ENCODE data around the gene MAD2L2.

MAD2L2 gene

GRCh38 chr1:11673089-11673769, 7.7 kb downstream of the MAD2L2 start:
- no peak for TF ChIP-seq JUND (IDR thresholded peaks at IDR 0.05; ENCODE audit: low read depth)
- in situ Hi-C loops (cut with HindIII; ENCODE audit: low pct_unique_long_range_greater_than_20kb, low sequenced_read_pairs) = no loop called here
- DNase-seq (ENCODE audit: low read depth in 1 of 2, low spot score in 1 of 2) = no peak

- in situ Hi-C loops (cut with HindIII; ENCODE audit: low pct_unique_long_range_greater_than_20kb, low sequenced_read_pairs) = no loop called here
- DNase-seq (ENCODE audit: low read depth in 1 of 2, low spot score in 1 of 2) = no peak
- TF ChIP-seq JUND (IDR thresholded peaks at IDR 0.05; ENCODE audit: low read depth) = no peak
Measured at GRCh38 chr1:11671544-11672286, 9.2 kb downstream of the MAD2L2 start.

- DNase-seq (ENCODE audit: low read depth in 1 of 2, low spot score in 1 of 2) = no peak
- in situ Hi-C loops (cut with HindIII; ENCODE audit: low pct_unique_long_range_greater_than_20kb, low sequenced_read_pairs) = no loop called here
- TF ChIP-seq JUND (IDR thresholded peaks at IDR 0.05; ENCODE audit: low read depth) = no peak
Measured at GRCh38 chr1:11671205-11671543, 9.8 kb downstream of the MAD2L2 start.

- no peak for TF ChIP-seq JUND (IDR thresholded peaks at IDR 0.05; ENCODE audit: low read depth)
- no peak for DNase-seq (ENCODE audit: low read depth in 1 of 2, low spot score in 1 of 2)
- in situ Hi-C loops (cut with HindIII; ENCODE audit: low pct_unique_long_range_greater_than_20kb, low sequenced_read_pairs) = no loop called here
Measured at GRCh38 chr1:11670747-11671146, 10.2 kb downstream of the MAD2L2 start.

- no peak for DNase-seq (ENCODE audit: low read depth in 1 of 2, low spot score in 1 of 2)
- TF ChIP-seq JUND (IDR thresholded peaks at IDR 0.05; ENCODE audit: low read depth) = no peak
- in situ Hi-C loops (cut with HindIII; ENCODE audit: low pct_unique_long_range_greater_than_20kb, low sequenced_read_pairs) = no loop called here
Measured at GRCh38 chr1:11668516-11668915, 12.4 kb downstream of the MAD2L2 start.

GRCh38 chr1:11664336-11665065, 16.4 kb downstream of the MAD2L2 start:
- DNase-seq (ENCODE audit: low read depth in 1 of 2, low spot score in 1 of 2) = peak in 1 of 2 experiments; percentile 47
- TF ChIP-seq JUND (IDR thresholded peaks at IDR 0.05; ENCODE audit: low read depth) = no peak
- in situ Hi-C loops (cut with HindIII; ENCODE audit: low pct_unique_long_range_greater_than_20kb, low sequenced_read_pairs) = no loop called here

GRCh38 chr1:11661103-11661502, 19.8 kb downstream of the MAD2L2 start:
- no peak for TF ChIP-seq JUND (IDR thresholded peaks at IDR 0.05; ENCODE audit: low read depth)
- DNase-seq (ENCODE audit: low read depth in 1 of 2, low spot score in 1 of 2) = no peak
- in situ Hi-C loops (cut with HindIII; ENCODE audit: low pct_unique_long_range_greater_than_20kb, low sequenced_read_pairs) = no loop called here

GRCh38 chr1:11659748-11660147, 21.2 kb downstream of the MAD2L2 start:
- in situ Hi-C loops (cut with HindIII; ENCODE audit: low pct_unique_long_range_greater_than_20kb, low sequenced_read_pairs) = no loop called here
- TF ChIP-seq JUND (IDR thresholded peaks at IDR 0.05; ENCODE audit: low read depth) = no peak
- no peak for DNase-seq (ENCODE audit: low read depth in 1 of 2, low spot score in 1 of 2)

- in situ Hi-C loops (cut with HindIII; ENCODE audit: low pct_unique_long_range_greater_than_20kb, low sequenced_read_pairs) = no loop called here
- DNase-seq (ENCODE audit: low read depth in 1 of 2, low spot score in 1 of 2) = no peak
- TF ChIP-seq JUND (IDR thresholded peaks at IDR 0.05; ENCODE audit: low read depth) = no peak
Measured at GRCh38 chr1:11658542-11658941, 22.4 kb downstream of the MAD2L2 start.

- in situ Hi-C loops (cut with HindIII; ENCODE audit: low pct_unique_long_range_greater_than_20kb, low sequenced_read_pairs) = no loop called here
Measured at GRCh38 chr1:11657654-11658053, 23.3 kb downstream of the MAD2L2 start.

GRCh38 chr1:11654939-11655808, 25.8 kb downstream of the MAD2L2 start:
- in situ Hi-C loops (cut with HindIII; ENCODE audit: low pct_unique_long_range_greater_than_20kb, low sequenced_read_pairs) = no loop called here
- no peak for DNase-seq (ENCODE audit: low read depth in 1 of 2, low spot score in 1 of 2)
- TF ChIP-seq JUND (IDR thresholded peaks at IDR 0.05; ENCODE audit: low read depth) = no peak

More at GRCh38 chr1:11657654-11658053, 23.3 kb downstream of the MAD2L2 start:
- no peak for TF ChIP-seq JUND (IDR thresholded peaks at IDR 0.05; ENCODE audit: low read depth)
- DNase-seq (ENCODE audit: low read depth in 1 of 2, low spot score in 1 of 2) = no peak
